Endothelial cell of umbilical vein (primary cell): ENCODE results near the gene TPP2.

Experiments used
- CTCF ChIP-seq, 2 donors: IDR thresholded peaks; 1 replicate in 1 of 2; 2 replicates in 1 of 2; pipeline ENCODE4 v1.5.1; 2011; ENCODE audit warnings: low read length in 2 of 2, mild to moderate bottlenecking in 2 of 2, moderate library complexity in 2 of 2, control low read depth in 1 of 2, inconsistent platforms in 1 of 2, low read depth in 1 of 2; ENCODE audit not compliant: insufficient read depth in 1 of 2; ENCODE audit errors: extremely low read depth in 1 of 2
- EZH2 ChIP-seq: IDR thresholded peaks from 2 replicates; pipeline ENCODE4 v1.6.1; 2012; ENCODE audit warnings: borderline replicate concordance, low read depth, mild to moderate bottlenecking, moderate library complexity, low read length, inconsistent platforms; ENCODE audit not compliant: severe bottlenecking
- FOS ChIP-seq: IDR thresholded peaks from 2 replicates; pipeline ENCODE4 v1.6.1; 2011; ENCODE audit warnings: mild to moderate bottlenecking, low read length, moderate library complexity, borderline replicate concordance; ENCODE audit not compliant: insufficient read depth
- GATA2 ChIP-seq: IDR thresholded peaks from 2 replicates; pipeline ENCODE4 v1.7.0; 2011; ENCODE audit warnings: low read depth, mild to moderate bottlenecking, moderate library complexity, mixed read lengths, low read length; ENCODE audit not compliant: insufficient read length, insufficient read depth
- JUN ChIP-seq: IDR thresholded peaks from 2 replicates; pipeline ENCODE4 v1.6.1; 2011; ENCODE audit warnings: borderline replicate concordance, low read depth; ENCODE audit not compliant: insufficient read length, insufficient read depth
- MAX ChIP-seq: IDR thresholded peaks from 2 replicates; pipeline ENCODE4 v1.6.1; 2011; ENCODE audit not compliant: insufficient read depth, insufficient read length
- MYC ChIP-seq: IDR thresholded peaks from one replicate; pipeline ENCODE4 v1.6.1; 2011; ENCODE audit warnings: mild to moderate bottlenecking, low read depth, low read length
- POLR2A ChIP-seq: IDR thresholded peaks from 2 replicates; pipeline ENCODE4 v1.6.1; 2012; ENCODE audit warnings: low read depth, mild to moderate bottlenecking, control low read depth, low read length
- POLR2AphosphoS5 ChIP-seq: IDR thresholded peaks from 2 replicates; pipeline ENCODE4 v1.6.1; 2012; ENCODE audit warnings: low read depth, mild to moderate bottlenecking, control low read depth, low read length, moderate library complexity; ENCODE audit not compliant: insufficient read depth

- TF ChIP-seq EZH2 (no peak), CTCF (IDR thresholded peaks at IDR 0.05; ENCODE audit: extremely low read depth in 1 of 2, insufficient read depth in 1 of 2, low read depth in 1 of 2, low read length in 2 of 2) (no peak), POLR2A (no peak), MAX (no peak), POLR2AphosphoS5 (no peak), JUN (no peak), GATA2 (no peak), MYC (no peak), FOS (no peak)
Measured at GRCh38 chr13:102667911-102668310, 71.1 kb downstream of the TPP2 start.
